Measurements from ENCODE around the gene ZNF418. TPM values are rescaled to one million over a fixed set of nuclear protein-coding genes. Genes with fewer than 3 reads are reported as not detected.
A peak's percentile ranks its signal among the peaks of the same experiment; 100 is the strongest.

The ZNF418 gene
- 1 to 10 TPM; 5.7 to 6.6 TPM for total RNA-seq

- DNase-seq (peak; percentile 81), ATAC-seq (peak; percentile 99)
- H3K9me3 Mint-ChIP-seq (ENCODE audit: low read depth): peaks cover 31% of the 10 kb centered on the region
- H3K4me3 Mint-ChIP-seq: peak within 1 kb of the TSS; percentile 83
- H3K27me3 Mint-ChIP-seq: no peaks in the 10 kb centered on the region
- peaks cover 7% of the 10 kb centered on the region for H3K4me1 Mint-ChIP-seq
- CTCF ChIA-PET: no interaction called here
- peak within 1 kb of the TSS; percentile 87 for H3K27ac Mint-ChIP-seq
- H3K36me3 Mint-ChIP-seq: peaks cover 70% of the 10 kb centered on the region
Observed at GRCh38 chr19:57934820-57935665, at the start of gene ZNF418. ZNF418 (minus strand) TSS chr19:57935402; CDS start chr19:57933822, 1,580 bp downstream.

GRCh38 chr19:57978586-57979289 is 43.5 kb upstream of the ZNF418 start:
- Mint-ChIP-seq H3K4me1 (no peaks in the 10 kb centered on the region), H3K27me3 (no peaks in the 10 kb centered on the region), H3K4me3 (no peak overlapping the region), H3K36me3 (peaks cover 62% of the 10 kb centered on the region), H3K9me3 (ENCODE audit: low read depth) (peaks cover 53% of the 10 kb centered on the region), H3K27ac (no peak overlapping the region)
- CTCF ChIA-PET: no interaction called here
- DNase-seq (no peak), ATAC-seq (no peak)

GRCh38 chr19:57974434-57974833 is 39.2 kb upstream of the ZNF418 start, which contains the start of gene C19orf18:
C19orf18 (minus strand) TSS chr19:57974534; CDS start chr19:57974432, 102 bp downstream.
- no peaks in the 10 kb centered on the region for H3K27me3 Mint-ChIP-seq
- no peak within 1 kb of the TSS for H3K4me3 Mint-ChIP-seq
- no peak within 1 kb of the TSS for H3K27ac Mint-ChIP-seq
- no peaks in the 10 kb centered on the region for H3K4me1 Mint-ChIP-seq
- no peak for DNase-seq
- peaks cover 25% of the 10 kb centered on the region for H3K36me3 Mint-ChIP-seq
- ATAC-seq: no peak
- peaks cover 47% of the 10 kb centered on the region for H3K9me3 Mint-ChIP-seq (ENCODE audit: low read depth)
- CTCF ChIA-PET: no interaction called here

- CTCF ChIA-PET: no interaction called here
- Mint-ChIP-seq H3K36me3 (peaks cover 8% of the 10 kb centered on the region), H3K4me3 (no peak overlapping the region), H3K27me3 (no peaks in the 10 kb centered on the region), H3K27ac (no peak overlapping the region), H3K4me1 (no peaks in the 10 kb centered on the region), H3K9me3 (ENCODE audit: low read depth) (peaks cover 25% of the 10 kb centered on the region)
- ATAC-seq (no peak), DNase-seq (no peak)
Observed at GRCh38 chr19:57964761-57965160, 29.6 kb upstream of the ZNF418 start.

- H3K27me3 Mint-ChIP-seq: no peaks in the 10 kb centered on the region
- no peak overlapping the region for H3K4me3 Mint-ChIP-seq
- CTCF ChIA-PET: no interaction called here
- H3K27ac Mint-ChIP-seq: no peak overlapping the region
- no peak for DNase-seq
- H3K4me1 Mint-ChIP-seq: no peaks in the 10 kb centered on the region
- H3K9me3 Mint-ChIP-seq (ENCODE audit: low read depth): peaks cover 22% of the 10 kb centered on the region
- no peak for ATAC-seq
- H3K36me3 Mint-ChIP-seq: peaks cover 5% of the 10 kb centered on the region
Observed at GRCh38 chr19:57961785-57962184, 26.6 kb upstream of the ZNF418 start.

- Mint-ChIP-seq H3K4me3 (no peak overlapping the region), H3K36me3 (peaks cover 2% of the 10 kb centered on the region), H3K4me1 (no peaks in the 10 kb centered on the region), H3K9me3 (ENCODE audit: low read depth) (peaks cover 36% of the 10 kb centered on the region), H3K27me3 (no peaks in the 10 kb centered on the region), H3K27ac (no peak overlapping the region)
- CTCF ChIA-PET: no interaction called here
- no peak for DNase-seq
- ATAC-seq: no peak
Observed at GRCh38 chr19:57954996-57955395, 19.8 kb upstream of the ZNF418 start.

GRCh38 chr19:57949702-57950101 is 14.5 kb upstream of the ZNF418 start:
- ATAC-seq: no peak
- H3K27me3 Mint-ChIP-seq: no peaks in the 10 kb centered on the region
- no peak overlapping the region for H3K27ac Mint-ChIP-seq
- H3K4me1 Mint-ChIP-seq: peaks cover 15% of the 10 kb centered on the region
- H3K9me3 Mint-ChIP-seq (ENCODE audit: low read depth): peaks cover 31% of the 10 kb centered on the region
- CTCF ChIA-PET: no interaction called here
- H3K4me3 Mint-ChIP-seq: no peak overlapping the region
- H3K36me3 Mint-ChIP-seq: peaks cover 23% of the 10 kb centered on the region
- no peak for DNase-seq

- no peak overlapping the region for H3K27ac Mint-ChIP-seq
- no peaks in the 10 kb centered on the region for H3K27me3 Mint-ChIP-seq
- CTCF ChIA-PET: no interaction called here
- peaks cover 27% of the 10 kb centered on the region for H3K36me3 Mint-ChIP-seq
- no peak overlapping the region for H3K4me3 Mint-ChIP-seq
- DNase-seq (no peak), ATAC-seq (no peak)
- peaks cover 30% of the 10 kb centered on the region for H3K9me3 Mint-ChIP-seq (ENCODE audit: low read depth)
- H3K4me1 Mint-ChIP-seq: peaks cover 15% of the 10 kb centered on the region
Observed at GRCh38 chr19:57949296-57949695, 14.1 kb upstream of the ZNF418 start.

- Mint-ChIP-seq H3K36me3 (peaks cover 44% of the 10 kb centered on the region), H3K27me3 (no peaks in the 10 kb centered on the region), H3K4me3 (peak within 1 kb of the TSS; percentile 95), H3K9me3 (ENCODE audit: low read depth) (peaks cover 30% of the 10 kb centered on the region), H3K27ac (peak within 1 kb of the TSS; percentile 90), H3K4me1 (peaks cover 15% of the 10 kb centered on the region)
- DNase-seq (peak; percentile 94), ATAC-seq (peak; percentile 97)
- CTCF ChIA-PET: no interaction called here
Observed at GRCh38 chr19:57947419-57948134, 12.4 kb upstream of the ZNF418 start, which contains the start of gene ZNF256. ZNF256 (minus strand) TSS chr19:57947706; CDS start chr19:57947474, 232 bp downstream.

GRCh38 chr19:57947088-57947418 is 11.9 kb upstream of the ZNF418 start:
- peaks cover 49% of the 10 kb centered on the region for H3K36me3 Mint-ChIP-seq
- H3K4me3 Mint-ChIP-seq: peak overlapping the region; percentile 95
- H3K9me3 Mint-ChIP-seq (ENCODE audit: low read depth): peaks cover 36% of the 10 kb centered on the region
- CTCF ChIA-PET: no interaction called here
- no peak for DNase-seq
- ATAC-seq: no peak
- peak overlapping the region; percentile 90 for H3K27ac Mint-ChIP-seq
- peaks cover 15% of the 10 kb centered on the region for H3K4me1 Mint-ChIP-seq
- no peaks in the 10 kb centered on the region for H3K27me3 Mint-ChIP-seq

- peak overlapping the region; percentile 95 for H3K4me3 Mint-ChIP-seq
- no peaks in the 10 kb centered on the region for H3K27me3 Mint-ChIP-seq
- H3K36me3 Mint-ChIP-seq: peaks cover 55% of the 10 kb centered on the region
- DNase-seq (no peak), ATAC-seq (no peak)
- H3K27ac Mint-ChIP-seq: peak overlapping the region; percentile 42
- H3K4me1 Mint-ChIP-seq: peaks cover 15% of the 10 kb centered on the region
- H3K9me3 Mint-ChIP-seq (ENCODE audit: low read depth): peaks cover 39% of the 10 kb centered on the region
- CTCF ChIA-PET: no interaction called here
Observed at GRCh38 chr19:57946316-57946715, 11.1 kb upstream of the ZNF418 start.

GRCh38 chr19:57941593-57941992 is 6.4 kb upstream of the ZNF418 start:
- ATAC-seq (no peak), DNase-seq (no peak)
- peaks cover 84% of the 10 kb centered on the region for H3K36me3 Mint-ChIP-seq
- H3K4me1 Mint-ChIP-seq: peaks cover 10% of the 10 kb centered on the region
- H3K27ac Mint-ChIP-seq: no peak overlapping the region
- no peak overlapping the region for H3K4me3 Mint-ChIP-seq
- H3K9me3 Mint-ChIP-seq (ENCODE audit: low read depth): peaks cover 47% of the 10 kb centered on the region
- H3K27me3 Mint-ChIP-seq: no peaks in the 10 kb centered on the region
- CTCF ChIA-PET: no interaction called here

GRCh38 chr19:57935731-57936130 is 529 bp upstream of the ZNF418 start:
- Mint-ChIP-seq H3K9me3 (ENCODE audit: low read depth) (peaks cover 30% of the 10 kb centered on the region), H3K36me3 (peaks cover 68% of the 10 kb centered on the region)
- CTCF ChIA-PET: no interaction called here

More at GRCh38 chr19:57935731-57936130, 529 bp upstream of the ZNF418 start:
- Mint-ChIP-seq H3K4me1 (peaks cover 7% of the 10 kb centered on the region), H3K27ac (no peak overlapping the region), H3K4me3 (no peak overlapping the region), H3K27me3 (no peaks in the 10 kb centered on the region)
- ATAC-seq (no peak), DNase-seq (no peak)

All from activated CD8-positive, alpha-beta memory T cell treated with anti-CD3 and anti-CD28 coated beads, Interleukin-2, amount 10 ng/mL, durations not matched to agents 7 days and 5 days (primary cell).